Thyroid gland (tissue), 4 donors: ENCODE data around the gene MGAT4C. TPM values are rescaled to one million over a fixed set of nuclear protein-coding genes. Genes with fewer than 3 reads are reported as not detected.

Experiments used
- DNase-seq, 2 donors: peaks; one replicate each; pipeline ENCODE4 v3.0.0-alpha.2; 2019
- H3K27ac ChIP-seq, 3 donors: fragments of 200-600 bp; sonication (generic); 1 replicate in 2 of 3; 2 replicates in 1 of 3; pipeline ENCODE4 v1.5.1; 2016 to 2019; ENCODE audit warnings: mild to moderate bottlenecking in 1 of 3, moderate library complexity in 1 of 3
- H3K27me3 ChIP-seq: fragments of 200-600 bp; sonication (generic); one replicate; pipeline ENCODE4 v1.5.1; 2019
- H3K36me3 ChIP-seq, 2 donors: fragments of 200-600 bp; sonication (generic); one replicate each; pipeline ENCODE4 v1.5.1; 2016 to 2019
- H3K4me1 ChIP-seq, 2 donors: fragments of 200-600 bp; sonication (generic); one replicate each; pipeline ENCODE4 v1.5.1; 2017 to 2019
- H3K4me3 ChIP-seq, 3 donors: fragments of 200-600 bp; sonication (generic); replicated peaks in 1 of 3; 1 replicate in 2 of 3; 2 replicates in 1 of 3; pipeline ENCODE4 v1.5.1; 2016; ENCODE audit warnings: mild to moderate bottlenecking in 1 of 3
- H3K9me3 ChIP-seq: fragments of 200-600 bp; sonication (generic); one replicate; pipeline ENCODE4 v1.5.1; 2017
- POLR2A ChIP-seq, 2 donors: fragments of 450-650 bp; IDR thresholded peaks; one replicate each; pipeline ENCODE4 v1.6.1; 2017; ENCODE audit warnings: antibody characterized with exemption in 2 of 2, mild to moderate bottlenecking in 2 of 2, moderate library complexity in 1 of 2
- WGBS, 2 donors: methylation state at CpG; one replicate each; pipeline ENCODE4 v1.1.5; 2017; 5-methylcytosine and 5-hydroxymethylcytosine counted together
- intact Hi-C: fragments of 100-400 bp; cut with DNase I; formaldehyde crosslinking; loops from one replicate; pipeline ENCODE4 v1.15.1; 2023
- total RNA-seq, 4 donors: library from RNA; depleted of rRNA; stranded (reverse); fragments of >200 nt; gene quantifications; one replicate each; pipeline ENCODE4 v1.2.3, GENCODE V29; 2016
- TF ChIP-seq, protein P1 (sequence below), 6 experiments: fragments of 200-600 bp in 3 of 6; fragments of 450-650 bp in 3 of 6; sonication (generic) in 3 of 6; IDR thresholded peaks; one replicate each; pipeline ENCODE4 v1.5.1; 2016 to 2019; ENCODE audit warnings: antibody characterized with exemption in 6 of 6, mild to moderate bottlenecking in 2 of 6, inconsistent platforms in 1 of 6, moderate library complexity in 1 of 6

The MGAT4C gene
- total RNA-seq, 4 donors from 2014 or later = 45.1 to 113 (median 63.2) TPM

DNA sequence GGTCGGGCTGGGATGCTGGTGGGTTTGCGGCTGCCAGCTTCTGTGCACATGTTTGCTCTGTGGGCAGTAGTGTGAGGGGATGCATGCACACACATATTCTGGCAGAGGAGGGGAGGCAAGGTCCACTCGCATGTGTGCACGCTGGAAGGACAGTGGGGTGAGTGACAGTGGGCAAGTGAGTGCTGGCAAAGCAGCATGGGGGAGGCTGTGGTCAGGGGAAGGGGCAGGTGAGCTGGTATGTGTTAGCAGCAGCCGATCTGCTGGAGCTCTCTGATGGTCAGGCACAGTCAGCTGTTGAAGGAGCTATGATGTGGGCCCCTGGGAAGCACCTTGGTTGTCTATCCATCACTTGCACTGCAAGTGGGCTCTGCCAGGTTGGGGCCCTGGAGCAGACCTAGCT, 211.8 kb downstream of the MGAT4C start:
- Histone ChIP-seq H3K36me3 (no peaks in the 10 kb centered on the region), H3K9me3 (no peaks in the 10 kb centered on the region), H3K4me3 (no peak overlapping the region), H3K4me1 (peaks cover 0 to 8% of the 10 kb centered on the region in 2 donors), H3K27ac (no peak overlapping the region), H3K27me3 (no peaks in the 10 kb centered on the region)
- WGBS, 2 donors = 69 to 89% methylated on average over 5 of the region's 5 CpGs
- intact Hi-C loops = no loop called here
- DNase-seq = no peak
- no peak for TF ChIP-seq POLR2A (IDR thresholded peaks at IDR 0.05)
- TF ChIP-seq, protein P1, sequence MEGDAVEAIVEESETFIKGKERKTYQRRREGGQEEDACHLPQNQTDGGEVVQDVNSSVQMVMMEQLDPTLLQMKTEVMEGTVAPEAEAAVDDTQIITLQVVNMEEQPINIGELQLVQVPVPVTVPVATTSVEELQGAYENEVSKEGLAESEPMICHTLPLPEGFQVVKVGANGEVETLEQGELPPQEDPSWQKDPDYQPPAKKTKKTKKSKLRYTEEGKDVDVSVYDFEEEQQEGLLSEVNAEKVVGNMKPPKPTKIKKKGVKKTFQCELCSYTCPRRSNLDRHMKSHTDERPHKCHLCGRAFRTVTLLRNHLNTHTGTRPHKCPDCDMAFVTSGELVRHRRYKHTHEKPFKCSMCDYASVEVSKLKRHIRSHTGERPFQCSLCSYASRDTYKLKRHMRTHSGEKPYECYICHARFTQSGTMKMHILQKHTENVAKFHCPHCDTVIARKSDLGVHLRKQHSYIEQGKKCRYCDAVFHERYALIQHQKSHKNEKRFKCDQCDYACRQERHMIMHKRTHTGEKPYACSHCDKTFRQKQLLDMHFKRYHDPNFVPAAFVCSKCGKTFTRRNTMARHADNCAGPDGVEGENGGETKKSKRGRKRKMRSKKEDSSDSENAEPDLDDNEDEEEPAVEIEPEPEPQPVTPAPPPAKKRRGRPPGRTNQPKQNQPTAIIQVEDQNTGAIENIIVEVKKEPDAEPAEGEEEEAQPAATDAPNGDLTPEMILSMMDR (IDR thresholded peaks at IDR 0.05) = no peak

DNA sequence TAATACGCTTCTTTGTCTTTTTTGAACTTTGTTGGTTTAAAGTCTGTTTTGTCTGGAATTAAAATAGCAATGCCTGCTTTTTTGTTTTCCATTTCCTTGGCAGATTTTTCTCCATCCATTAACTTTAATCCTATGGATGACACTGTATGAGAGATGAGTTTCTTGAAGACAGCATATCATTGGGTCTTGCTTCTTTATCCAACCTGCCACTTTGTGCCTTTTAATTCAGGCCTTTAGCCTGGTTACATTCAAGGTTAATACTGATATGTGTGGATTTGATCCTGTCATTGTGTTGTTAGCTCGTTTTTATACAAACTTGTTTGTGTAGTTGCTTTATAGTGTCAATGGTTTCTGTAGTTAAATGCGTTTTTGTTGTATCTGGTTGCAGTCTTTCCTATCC, 214.1 kb downstream of the MGAT4C start:
- TF ChIP-seq POLR2A (IDR thresholded peaks at IDR 0.05) = no peak
- TF ChIP-seq, protein P1 (IDR thresholded peaks at IDR 0.05) = no peak
- no peaks in the 10 kb centered on the region for H3K9me3 ChIP-seq
- H3K27ac ChIP-seq = no peak overlapping the region
- DNase-seq = no peak
- H3K36me3 ChIP-seq = no peaks in the 10 kb centered on the region
- intact Hi-C loops = no loop called here
- no peaks in the 10 kb centered on the region for H3K27me3 ChIP-seq
- 84 to 91% methylated on average over 3 of the region's 3 CpGs for WGBS, 2 donors
- no peak overlapping the region for H3K4me3 ChIP-seq
- H3K4me1 ChIP-seq = no peaks in the 10 kb centered on the region

DNA sequence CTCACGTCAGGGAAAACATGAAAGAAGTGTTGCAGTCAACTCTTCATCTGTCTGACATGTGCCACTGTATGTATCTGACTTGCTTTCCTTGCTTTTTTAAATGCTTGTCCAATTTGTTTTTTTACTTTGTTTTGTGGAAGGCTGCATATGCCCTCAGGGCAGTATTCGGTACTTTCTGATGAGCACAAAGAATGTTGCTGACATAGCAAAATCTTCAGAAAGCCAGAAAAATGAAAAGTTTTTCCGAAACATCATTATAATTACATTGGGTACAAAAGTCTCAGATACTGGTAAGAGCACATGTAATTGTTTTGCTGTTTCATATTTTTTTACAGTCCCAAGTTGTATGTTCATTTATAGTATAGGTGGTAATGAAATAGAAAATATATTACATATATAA, 237.8 kb downstream of the MGAT4C start:
- H3K27me3 ChIP-seq = no peaks in the 10 kb centered on the region
- TF ChIP-seq POLR2A (IDR thresholded peaks at IDR 0.05) = no peak
- TF ChIP-seq, protein P1 (IDR thresholded peaks at IDR 0.05) = no peak
- H3K9me3 ChIP-seq = no peaks in the 10 kb centered on the region
- H3K4me1 ChIP-seq = peaks cover 0 to 7% of the 10 kb centered on the region in 2 donors
- 68% methylated on average over 3 of the region's 3 CpGs for WGBS, 2 donors
- H3K4me3 ChIP-seq = no peak overlapping the region
- no peak for DNase-seq
- H3K36me3 ChIP-seq = no peaks in the 10 kb centered on the region
- intact Hi-C loops = no loop called here
- no peak overlapping the region for H3K27ac ChIP-seq

DNA sequence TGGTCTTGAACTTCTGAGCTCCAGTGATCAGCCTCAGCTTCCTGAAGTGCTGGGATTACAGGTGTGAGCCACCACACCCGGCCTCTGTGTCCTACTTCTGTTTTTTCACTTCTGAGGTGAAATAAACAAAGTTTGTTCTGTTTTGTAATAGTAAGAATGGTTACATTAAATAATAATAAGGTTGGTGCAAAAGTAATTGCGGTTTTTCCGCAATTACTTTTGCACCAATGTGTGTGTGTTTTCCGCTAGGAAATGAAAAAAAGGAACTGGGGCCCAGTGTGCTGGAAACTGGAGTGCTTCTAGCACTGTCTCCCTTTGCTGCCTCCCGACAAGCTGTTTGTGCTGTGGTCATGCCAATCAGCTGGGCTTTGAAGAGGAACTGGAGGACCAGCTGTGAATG, 241.2 kb downstream of the MGAT4C start:
- intact Hi-C loops = no loop called here
- 88 to 92% methylated on average over 5 of the region's 5 CpGs for WGBS, 2 donors
- H3K4me3 ChIP-seq = no peak overlapping the region
- no peaks in the 10 kb centered on the region for H3K36me3 ChIP-seq
- no peak for DNase-seq
- no peaks in the 10 kb centered on the region for H3K27me3 ChIP-seq
- no peaks in the 10 kb centered on the region for H3K9me3 ChIP-seq
- peaks cover 0 to 7% of the 10 kb centered on the region in 2 donors for H3K4me1 ChIP-seq
- H3K27ac ChIP-seq = no peak overlapping the region
- TF ChIP-seq, protein P1 (IDR thresholded peaks at IDR 0.05) = no peak
- TF ChIP-seq POLR2A (IDR thresholded peaks at IDR 0.05) = no peak

DNA sequence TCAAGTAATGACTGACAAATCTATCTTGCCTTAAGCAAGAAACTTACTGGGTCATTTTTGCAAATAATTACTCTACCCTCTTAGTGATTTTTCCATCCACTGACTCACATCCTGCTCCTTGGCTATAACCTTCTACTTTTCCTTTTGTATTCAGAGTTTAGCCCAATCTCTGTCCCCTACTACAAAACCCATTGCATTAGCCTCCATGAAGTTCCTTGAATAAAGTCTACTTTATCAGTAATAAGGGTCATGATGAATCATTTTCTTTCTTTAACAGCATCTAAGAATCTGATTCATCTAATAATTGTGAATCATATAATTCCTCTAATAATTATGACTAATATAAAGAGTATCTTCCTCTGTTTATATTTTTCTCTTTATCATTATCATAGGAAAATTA, 249.5 kb downstream of the MGAT4C start:
- Histone ChIP-seq H3K27me3 (no peaks in the 10 kb centered on the region), H3K4me3 (no peak overlapping the region), H3K4me1 (no peaks in the 10 kb centered on the region), H3K27ac (no peak overlapping the region), H3K36me3 (no peaks in the 10 kb centered on the region), H3K9me3 (no peaks in the 10 kb centered on the region)
- intact Hi-C loops = no loop called here
- DNase-seq = no peak
- no peak for TF ChIP-seq POLR2A (IDR thresholded peaks at IDR 0.05)
- TF ChIP-seq, protein P1 (IDR thresholded peaks at IDR 0.05) = no peak
